ENCODE data around the gene GJA1.

GJA1 gene

GRCh38 chr6:121491576-121491975 lies 56.1 kb downstream of the GJA1 start:
- Histone ChIP-seq H3K27me3 (ENCODE audit: low read length) (no peaks in the 10 kb centered on the region), H3K9me3 (ENCODE audit: insufficient read depth, low read length) (no peaks in the 10 kb centered on the region), H2AFZ (ENCODE audit: low read depth, low read length, severe bottlenecking) (no peak overlapping the region), H3K27ac (ENCODE audit: low read depth, low read length) (no peak overlapping the region), H3K79me2 (ENCODE audit: insufficient read depth, low read length) (no peaks in the 10 kb centered on the region), H3K4me2 (ENCODE audit: low read depth, low read length, poor library complexity, severe bottlenecking) (no peak overlapping the region), H3K4me3 (ENCODE audit: insufficient read depth, low read length, poor library complexity, severe bottlenecking) (no peak overlapping the region), H4K20me1 (ENCODE audit: low read depth, low read length) (no peaks in the 10 kb centered on the region), H3F3A (ENCODE audit: insufficient read depth) (no peaks in the 10 kb centered on the region), H3K36me3 (ENCODE audit: low read length) (no peaks in the 10 kb centered on the region), H3K9me2 (replicated peaks; ENCODE audit: insufficient read depth, low read length) (no peaks in the 10 kb centered on the region), H3K9ac (ENCODE audit: low read length) (no peak overlapping the region)
- TF ChIP-seq EZH2phosphoT487 (conservative IDR thresholded peaks at IDR 0.05; ENCODE audit: low read length): no peak
- no peak for TF ChIP-seq CTCF (IDR thresholded peaks at IDR 0.05; ENCODE audit: insufficient read depth, low read length, poor library complexity, severe bottlenecking)

GRCh38 chr6:121492536-121492935 lies 57.1 kb downstream of the GJA1 start:
- no peaks in the 10 kb centered on the region for H3K9me2 ChIP-seq (replicated peaks; ENCODE audit: insufficient read depth, low read length)
- no peak overlapping the region for H3K27ac ChIP-seq (ENCODE audit: low read depth, low read length)
- H3K4me3 ChIP-seq (ENCODE audit: insufficient read depth, low read length, poor library complexity, severe bottlenecking): no peak overlapping the region

GRCh38 chr6:121497970-121498375 lies 62.5 kb downstream of the GJA1 start:
- no peak overlapping the region for H2AFZ ChIP-seq (ENCODE audit: low read depth, low read length, severe bottlenecking)
- no peaks in the 10 kb centered on the region for H3F3A ChIP-seq (ENCODE audit: insufficient read depth)
- no peaks in the 10 kb centered on the region for H3K79me2 ChIP-seq (ENCODE audit: insufficient read depth, low read length)
- H3K27ac ChIP-seq (ENCODE audit: low read depth, low read length): no peak overlapping the region
- H3K9me2 ChIP-seq (replicated peaks; ENCODE audit: insufficient read depth, low read length): no peaks in the 10 kb centered on the region
- TF ChIP-seq CTCF (IDR thresholded peaks at IDR 0.05; ENCODE audit: insufficient read depth, low read length, poor library complexity, severe bottlenecking): no peak
- no peak for TF ChIP-seq EZH2phosphoT487 (conservative IDR thresholded peaks at IDR 0.05; ENCODE audit: low read length)
- no peak overlapping the region for H3K9ac ChIP-seq (ENCODE audit: low read length)
- no peak overlapping the region for H3K4me3 ChIP-seq (ENCODE audit: insufficient read depth, low read length, poor library complexity, severe bottlenecking)
- H3K4me2 ChIP-seq (ENCODE audit: low read depth, low read length, poor library complexity, severe bottlenecking): no peak overlapping the region
- H3K9me3 ChIP-seq (ENCODE audit: insufficient read depth, low read length): no peaks in the 10 kb centered on the region
- no peaks in the 10 kb centered on the region for H3K27me3 ChIP-seq (ENCODE audit: low read length)
- no peaks in the 10 kb centered on the region for H3K36me3 ChIP-seq (ENCODE audit: low read length)
- no peaks in the 10 kb centered on the region for H4K20me1 ChIP-seq (ENCODE audit: low read depth, low read length)

More at GRCh38 chr6:121492536-121492935, 57.1 kb downstream of the GJA1 start:
- Histone ChIP-seq H2AFZ (ENCODE audit: low read depth, low read length, severe bottlenecking) (no peak overlapping the region), H3K79me2 (ENCODE audit: insufficient read depth, low read length) (no peaks in the 10 kb centered on the region), H4K20me1 (ENCODE audit: low read depth, low read length) (no peaks in the 10 kb centered on the region), H3K9me3 (ENCODE audit: insufficient read depth, low read length) (no peaks in the 10 kb centered on the region), H3K9ac (ENCODE audit: low read length) (no peak overlapping the region), H3F3A (ENCODE audit: insufficient read depth) (no peaks in the 10 kb centered on the region), H3K36me3 (ENCODE audit: low read length) (no peaks in the 10 kb centered on the region), H3K27me3 (ENCODE audit: low read length) (no peaks in the 10 kb centered on the region), H3K4me2 (ENCODE audit: low read depth, low read length, poor library complexity, severe bottlenecking) (no peak overlapping the region)
- no peak for TF ChIP-seq EZH2phosphoT487 (conservative IDR thresholded peaks at IDR 0.05; ENCODE audit: low read length)
- TF ChIP-seq CTCF (IDR thresholded peaks at IDR 0.05; ENCODE audit: insufficient read depth, low read length, poor library complexity, severe bottlenecking): no peak
